Calu3 (cell line): ENCODE measurements around the gene ENO1. TPM values are rescaled to one million over a fixed set of nuclear protein-coding genes. Genes with fewer than 3 reads are reported as not detected.

ENCODE experiments used
- BruUV-seq: library from RNA; stranded (reverse); fragments of 400-500 nt; replicated peaks from 2 replicates; lab custom pipeline; 2021; lab: Mats Ljungman, UMichigan
- CTCF ChIA-PET: fragments of 300-600 bp; sonication (Branson Sonifier 250); formaldehyde crosslinking; loops from one replicate; lab custom pipeline; 2022; ENCODE audit warnings: antibody characterized with exemption; lab: Charles Lee
- DNase-seq: peaks from one replicate; pipeline ENCODE4 v3.0.0; 2022
- H3K27ac Mint-ChIP-seq: one replicate; pipeline ENCODE4 v1.8.0; 2022; ENCODE audit warnings: mixed read lengths; ENCODE audit not compliant: unreplicated experiment
- H3K27me3 Mint-ChIP-seq: one replicate; pipeline ENCODE4 v1.8.0; 2022; ENCODE audit warnings: mixed read lengths; ENCODE audit not compliant: unreplicated experiment
- H3K36me3 Mint-ChIP-seq: one replicate; pipeline ENCODE4 v1.8.0; 2022; ENCODE audit warnings: mild to moderate bottlenecking, moderate library complexity, mixed read lengths; ENCODE audit not compliant: insufficient read depth, unreplicated experiment
- H3K4me1 Mint-ChIP-seq: one replicate; pipeline ENCODE4 v1.8.0; 2022; ENCODE audit warnings: mild to moderate bottlenecking, low read depth, mixed read lengths; ENCODE audit not compliant: unreplicated experiment
- H3K4me3 Mint-ChIP-seq: one replicate; pipeline ENCODE4 v1.8.0; 2022; ENCODE audit warnings: mild to moderate bottlenecking, low read depth, moderate library complexity, mixed read lengths; ENCODE audit not compliant: unreplicated experiment
- H3K9me3 Mint-ChIP-seq: one replicate; pipeline ENCODE4 v1.8.0; 2022; ENCODE audit warnings: low read depth, mixed read lengths; ENCODE audit not compliant: unreplicated experiment
- CTCF ChIP-seq: fragments of 200-600 bp; IDR thresholded peaks from one replicate; pipeline ENCODE4 v1.8.0; 2022; ENCODE audit warnings: antibody characterized with exemption; ENCODE audit not compliant: unreplicated experiment
- intact Hi-C: fragments of 100-400 bp; cut with micrococcal nuclease; formaldehyde crosslinking; loops from one replicate; pipeline ENCODE4 v1.10.0; 2022; ENCODE audit not compliant: unreplicated experiment
- total RNA-seq: library from RNA; stranded (reverse); gene quantifications from 2 replicates; pipeline ENCODE4 v1.2.3, GENCODE V29; 2022

The ENO1 gene
- total RNA-seq, 1 experiment from 2014 or later, result 1,003 TPM

DNA sequence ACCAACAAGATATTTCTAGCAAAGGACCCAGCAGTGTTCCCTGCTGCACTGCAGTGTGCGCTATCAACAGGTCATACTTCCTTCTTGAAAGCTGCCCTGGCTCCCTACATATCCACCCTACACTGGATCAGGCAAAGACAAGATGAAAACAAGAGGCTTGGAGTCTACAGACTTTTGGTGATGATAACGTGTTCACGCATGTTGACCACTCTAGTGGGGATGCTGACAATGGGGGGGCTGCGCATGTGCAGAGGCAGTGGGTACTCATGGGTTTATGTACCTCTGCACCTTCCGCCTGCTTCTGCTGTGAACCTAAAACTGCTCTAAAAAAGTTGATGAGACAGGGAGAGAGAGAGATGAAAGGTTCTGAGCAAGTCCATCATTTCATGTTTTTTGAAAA is 5.5 kb downstream of the ENO1 start:
- no peak for TF ChIP-seq CTCF
- H3K27ac Mint-ChIP-seq, result peak overlapping the region; percentile 70
- BruUV-seq, result no TSS peak
- H3K9me3 Mint-ChIP-seq, result no peaks in the 10 kb centered on the region
- no peaks in the 10 kb centered on the region for H3K27me3 Mint-ChIP-seq
- DNase-seq, result no peak
- peak overlapping the region; percentile 46 for H3K4me3 Mint-ChIP-seq
- intact Hi-C loops, result no loop called here
- H3K36me3 Mint-ChIP-seq, result peaks cover 95% of the 10 kb centered on the region
- CTCF ChIA-PET, result no interaction called here
- H3K4me1 Mint-ChIP-seq, result peaks cover 33% of the 10 kb centered on the region

GRCh38 chr1:8871965-8872399 is 6.5 kb downstream of the ENO1 start:
- Mint-ChIP-seq H3K9me3 (no peaks in the 10 kb centered on the region), H3K4me1 (peaks cover 33% of the 10 kb centered on the region), H3K27ac (no peak overlapping the region), H3K27me3 (no peaks in the 10 kb centered on the region), H3K4me3 (no peak overlapping the region), H3K36me3 (peaks cover 95% of the 10 kb centered on the region)
- no TSS peak for BruUV-seq
- no peak for TF ChIP-seq CTCF
- DNase-seq, result no peak
- CTCF ChIA-PET, result no interaction called here
- intact Hi-C loops, result no loop called here

DNA sequence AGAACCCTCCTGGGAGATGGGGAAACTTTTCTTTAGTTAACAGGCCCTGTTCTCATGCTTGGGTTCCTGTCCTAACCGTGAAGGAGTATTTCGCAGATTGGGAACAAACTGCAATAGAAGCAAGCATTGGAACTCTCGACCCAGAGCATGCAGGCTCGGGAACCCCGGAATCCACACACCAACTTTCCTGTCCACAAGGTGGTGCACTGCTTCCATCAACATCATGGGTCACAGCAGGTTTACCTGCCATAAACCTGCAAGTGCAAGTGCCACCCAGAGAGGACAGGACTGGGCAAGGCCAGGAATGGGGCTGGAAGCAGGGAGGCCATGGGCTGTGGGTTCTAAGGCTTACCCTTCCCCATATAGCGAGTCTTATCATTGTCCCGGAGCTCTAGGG is 6.9 kb downstream of the ENO1 start:
- Mint-ChIP-seq H3K9me3 (no peaks in the 10 kb centered on the region), H3K4me3 (no peak overlapping the region), H3K27ac (no peak overlapping the region), H3K27me3 (no peaks in the 10 kb centered on the region), H3K4me1 (peaks cover 33% of the 10 kb centered on the region), H3K36me3 (peaks cover 95% of the 10 kb centered on the region)
- TF ChIP-seq CTCF, result no peak
- CTCF ChIA-PET, result interaction anchor here (0.8 kb wide), 1 partner anchor 9 kb away, joined by 3 read pairs; no protein-coding TSS in a partner anchor
- no TSS peak for BruUV-seq
- DNase-seq, result peak; percentile 35
- intact Hi-C loops, result no loop called here

DNA sequence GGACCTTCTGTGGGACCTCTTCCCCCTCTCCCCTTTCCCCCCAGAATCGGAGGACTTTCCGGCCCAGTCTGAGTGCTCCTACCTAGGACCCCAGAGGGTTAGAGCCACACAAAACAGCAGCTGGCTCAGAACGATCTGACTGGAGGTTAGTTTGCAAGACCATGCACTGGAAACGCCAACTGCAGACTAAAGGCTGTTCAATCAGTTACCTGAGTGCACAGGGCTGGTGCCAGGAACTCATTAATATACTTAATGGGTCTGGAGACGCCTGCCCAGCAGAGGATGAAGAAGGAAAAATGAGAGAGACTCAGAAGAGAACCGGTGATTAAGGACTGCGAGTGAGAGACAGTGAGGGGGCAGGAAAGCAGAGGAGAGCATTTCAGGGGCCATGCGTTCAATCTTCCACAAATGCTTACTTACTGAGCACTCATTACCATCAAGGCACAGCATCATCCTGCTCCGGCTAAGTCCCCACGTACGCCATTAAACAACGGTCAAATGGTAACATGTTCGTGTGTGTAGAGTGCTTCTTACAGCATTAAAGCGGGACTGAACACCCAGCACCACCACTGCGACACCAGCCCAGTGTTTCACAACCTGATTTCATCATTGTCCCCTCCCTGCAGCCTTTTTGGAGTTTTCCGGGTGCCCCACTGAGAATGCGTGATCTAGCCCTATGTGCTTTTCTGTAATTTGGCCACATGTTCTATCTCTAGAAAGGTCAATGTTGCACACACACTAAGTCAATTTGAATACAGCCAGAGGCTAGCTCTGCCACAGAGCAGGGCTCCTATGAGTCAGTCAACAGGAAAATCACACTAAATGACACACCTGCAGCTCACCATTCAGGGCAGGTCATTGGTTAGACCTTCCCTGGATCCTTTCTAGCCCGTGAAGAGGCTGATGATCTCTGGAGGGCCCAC is 7.6 kb downstream of the ENO1 start:
- no TSS peak for BruUV-seq
- Mint-ChIP-seq H3K4me1 (peaks cover 33% of the 10 kb centered on the region), H3K9me3 (no peaks in the 10 kb centered on the region), H3K27ac (no peak overlapping the region), H3K36me3 (peaks cover 93% of the 10 kb centered on the region), H3K4me3 (no peak overlapping the region), H3K27me3 (no peaks in the 10 kb centered on the region)
- DNase-seq, result no peak
- CTCF ChIA-PET, result interaction anchor here (0.8 kb wide), 1 partner anchor 10 kb away, joined by 3 read pairs; no protein-coding TSS in a partner anchor
- no peak for TF ChIP-seq CTCF
- intact Hi-C loops, result no loop called here
